Stimulated activated naive CD8-positive, alpha-beta T cell treated with anti-CD3 and anti-CD28 coated beads, Interleukin-15, Interleukin-2, amounts not matched to agents 100 ng/mL and 50 ng/mL, for 24 hours (primary cell): ENCODE data around the gene AGAP3.

ENCODE experiments used
- H3K27ac Mint-ChIP-seq: one replicate; pipeline ENCODE4 v1.8.0; 2021; ENCODE audit warnings: mild to moderate bottlenecking, mixed read lengths
- H3K27me3 Mint-ChIP-seq: one replicate; pipeline ENCODE4 v1.8.0; 2021; ENCODE audit warnings: mixed read lengths
- H3K36me3 Mint-ChIP-seq: one replicate; pipeline ENCODE4 v1.8.0; 2021; ENCODE audit warnings: low read depth, mixed read lengths
- H3K4me1 Mint-ChIP-seq: one replicate; pipeline ENCODE4 v1.8.0; 2021; ENCODE audit warnings: low read depth, mixed read lengths
- H3K4me3 Mint-ChIP-seq: one replicate; pipeline ENCODE4 v1.8.0; 2021; ENCODE audit warnings: mild to moderate bottlenecking, mixed read lengths
- H3K9me3 Mint-ChIP-seq: one replicate; pipeline ENCODE4 v1.8.0; 2021; ENCODE audit warnings: mixed read lengths

AGAP3 gene

GRCh38 chr7:151087245-151088018 is 1.2 kb downstream of the AGAP3 start:
- H3K4me3 Mint-ChIP-seq, result peak overlapping the region; percentile 87
- peak overlapping the region; percentile 65 for H3K27ac Mint-ChIP-seq
- H3K9me3 Mint-ChIP-seq, result no peaks in the 10 kb centered on the region
- peaks cover 7% of the 10 kb centered on the region for H3K36me3 Mint-ChIP-seq
- peaks cover 41% of the 10 kb centered on the region for H3K4me1 Mint-ChIP-seq
- peaks cover 16% of the 10 kb centered on the region for H3K27me3 Mint-ChIP-seq

- Mint-ChIP-seq H3K27me3 (peaks cover 16% of the 10 kb centered on the region), H3K4me3 (peak overlapping the region; percentile 87), H3K4me1 (peaks cover 37% of the 10 kb centered on the region), H3K9me3 (no peaks in the 10 kb centered on the region), H3K27ac (peak overlapping the region; percentile 54), H3K36me3 (peaks cover 7% of the 10 kb centered on the region)
These were observed 2.0 kb downstream of the AGAP3 start for GRCh38 chr7:151088019-151088855.

- Mint-ChIP-seq H3K9me3 (no peaks in the 10 kb centered on the region), H3K4me1 (peaks cover 33% of the 10 kb centered on the region)
These were observed 2.8 kb downstream of the AGAP3 start for GRCh38 chr7:151088856-151089699.

GRCh38 chr7:151089893-151090730 is 3.8 kb downstream of the AGAP3 start:
- no peaks in the 10 kb centered on the region for H3K9me3 Mint-ChIP-seq

More at GRCh38 chr7:151088856-151089699, 2.8 kb downstream of the AGAP3 start:
- H3K27ac Mint-ChIP-seq, result peak overlapping the region; percentile 13
- peaks cover 7% of the 10 kb centered on the region for H3K36me3 Mint-ChIP-seq
- peak overlapping the region; percentile 87 for H3K4me3 Mint-ChIP-seq
- H3K27me3 Mint-ChIP-seq, result peaks cover 16% of the 10 kb centered on the region

GRCh38 chr7:151091003-151091402 is 4.7 kb downstream of the AGAP3 start:
- H3K36me3 Mint-ChIP-seq, result peaks cover 7% of the 10 kb centered on the region
- no peak overlapping the region for H3K27ac Mint-ChIP-seq
- H3K9me3 Mint-ChIP-seq, result no peaks in the 10 kb centered on the region
- H3K4me1 Mint-ChIP-seq, result peaks cover 17% of the 10 kb centered on the region
- H3K4me3 Mint-ChIP-seq, result no peak overlapping the region
- peaks cover 4% of the 10 kb centered on the region for H3K27me3 Mint-ChIP-seq

More at GRCh38 chr7:151089893-151090730, 3.8 kb downstream of the AGAP3 start:
- Mint-ChIP-seq H3K36me3 (peaks cover 7% of the 10 kb centered on the region), H3K27me3 (peaks cover 11% of the 10 kb centered on the region), H3K4me3 (no peak overlapping the region), H3K27ac (no peak overlapping the region), H3K4me1 (peaks cover 25% of the 10 kb centered on the region)

GRCh38 chr7:151091431-151091830 is 5.2 kb downstream of the AGAP3 start:
- peaks cover 4% of the 10 kb centered on the region for H3K27me3 Mint-ChIP-seq
- peaks cover 7% of the 10 kb centered on the region for H3K36me3 Mint-ChIP-seq
- no peaks in the 10 kb centered on the region for H3K9me3 Mint-ChIP-seq
- no peak overlapping the region for H3K27ac Mint-ChIP-seq
- H3K4me1 Mint-ChIP-seq, result peaks cover 17% of the 10 kb centered on the region
- no peak overlapping the region for H3K4me3 Mint-ChIP-seq

GRCh38 chr7:151091988-151092387 is 5.7 kb downstream of the AGAP3 start:
- no peak overlapping the region for H3K4me3 Mint-ChIP-seq
- H3K36me3 Mint-ChIP-seq, result peaks cover 7% of the 10 kb centered on the region
- H3K27me3 Mint-ChIP-seq, result peaks cover 4% of the 10 kb centered on the region
- H3K27ac Mint-ChIP-seq, result no peak overlapping the region
- H3K9me3 Mint-ChIP-seq, result no peaks in the 10 kb centered on the region
- H3K4me1 Mint-ChIP-seq, result peaks cover 17% of the 10 kb centered on the region

- Mint-ChIP-seq H3K4me1 (peaks cover 9% of the 10 kb centered on the region), H3K4me3 (no peak overlapping the region), H3K27ac (no peak overlapping the region), H3K27me3 (peaks cover 4% of the 10 kb centered on the region), H3K9me3 (no peaks in the 10 kb centered on the region), H3K36me3 (peaks cover 7% of the 10 kb centered on the region)
These were observed 7.5 kb downstream of the AGAP3 start for GRCh38 chr7:151093748-151094147.

- Mint-ChIP-seq H3K27ac (no peak overlapping the region), H3K36me3 (no peaks in the 10 kb centered on the region), H3K4me3 (no peak overlapping the region), H3K9me3 (no peaks in the 10 kb centered on the region), H3K27me3 (no peaks in the 10 kb centered on the region), H3K4me1 (no peaks in the 10 kb centered on the region)
These were observed 8.4 kb downstream of the AGAP3 start for GRCh38 chr7:151094675-151095074.

- Mint-ChIP-seq H3K27me3 (no peaks in the 10 kb centered on the region), H3K4me3 (no peak overlapping the region), H3K36me3 (no peaks in the 10 kb centered on the region), H3K4me1 (no peaks in the 10 kb centered on the region), H3K9me3 (no peaks in the 10 kb centered on the region), H3K27ac (no peak overlapping the region)
These were observed 9.0 kb downstream of the AGAP3 start for GRCh38 chr7:151095123-151095797.

GRCh38 chr7:151095828-151096475 is 9.7 kb downstream of the AGAP3 start:
- Mint-ChIP-seq H3K36me3 (no peaks in the 10 kb centered on the region), H3K27me3 (no peaks in the 10 kb centered on the region), H3K9me3 (no peaks in the 10 kb centered on the region), H3K4me1 (no peaks in the 10 kb centered on the region), H3K27ac (no peak overlapping the region), H3K4me3 (no peak overlapping the region)

- Mint-ChIP-seq H3K4me1 (no peaks in the 10 kb centered on the region), H3K4me3 (no peak overlapping the region)
These were observed 13.4 kb downstream of the AGAP3 start for GRCh38 chr7:151099486-151100211.

GRCh38 chr7:151100921-151101320 is 14.6 kb downstream of the AGAP3 start:
- Mint-ChIP-seq H3K4me3 (no peak overlapping the region), H3K27ac (no peak overlapping the region), H3K4me1 (no peaks in the 10 kb centered on the region), H3K36me3 (no peaks in the 10 kb centered on the region), H3K9me3 (no peaks in the 10 kb centered on the region), H3K27me3 (no peaks in the 10 kb centered on the region)

More at GRCh38 chr7:151099486-151100211, 13.4 kb downstream of the AGAP3 start:
- H3K9me3 Mint-ChIP-seq, result no peaks in the 10 kb centered on the region
- no peaks in the 10 kb centered on the region for H3K36me3 Mint-ChIP-seq
- H3K27me3 Mint-ChIP-seq, result no peaks in the 10 kb centered on the region
- no peak overlapping the region for H3K27ac Mint-ChIP-seq
